Measurements from ENCODE around the gene ING3. TPM values are rescaled to one million over a fixed set of nuclear protein-coding genes. Genes with fewer than 3 reads are reported as not detected.

Gene ING3
- total RNA-seq, 1 donor from 2014 or later: 27.4 TPM

DNA sequence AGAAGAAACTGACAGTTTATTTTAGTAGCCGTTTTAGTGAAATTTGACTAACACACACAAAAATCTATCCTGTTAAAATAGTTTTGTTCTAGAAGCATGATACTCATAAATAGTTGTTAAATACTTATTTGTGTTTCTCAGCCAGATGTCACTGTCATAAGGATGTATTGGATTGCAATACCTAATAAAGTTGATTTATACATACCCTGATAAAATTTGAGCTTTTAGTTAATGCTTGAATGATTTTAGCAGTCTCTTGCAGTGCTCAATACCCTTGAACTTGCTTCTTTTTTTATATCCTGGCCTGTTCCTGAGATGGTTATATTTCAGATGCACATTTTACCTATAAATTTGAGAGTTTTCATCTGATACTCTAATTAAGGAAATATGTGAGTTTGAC lies 10.1 kb downstream of the ING3 start:
- H3K27ac Mint-ChIP-seq: no peak overlapping the region
- peaks cover 17% of the 10 kb centered on the region for H3K36me3 Mint-ChIP-seq (ENCODE audit: insufficient read depth)

DNA sequence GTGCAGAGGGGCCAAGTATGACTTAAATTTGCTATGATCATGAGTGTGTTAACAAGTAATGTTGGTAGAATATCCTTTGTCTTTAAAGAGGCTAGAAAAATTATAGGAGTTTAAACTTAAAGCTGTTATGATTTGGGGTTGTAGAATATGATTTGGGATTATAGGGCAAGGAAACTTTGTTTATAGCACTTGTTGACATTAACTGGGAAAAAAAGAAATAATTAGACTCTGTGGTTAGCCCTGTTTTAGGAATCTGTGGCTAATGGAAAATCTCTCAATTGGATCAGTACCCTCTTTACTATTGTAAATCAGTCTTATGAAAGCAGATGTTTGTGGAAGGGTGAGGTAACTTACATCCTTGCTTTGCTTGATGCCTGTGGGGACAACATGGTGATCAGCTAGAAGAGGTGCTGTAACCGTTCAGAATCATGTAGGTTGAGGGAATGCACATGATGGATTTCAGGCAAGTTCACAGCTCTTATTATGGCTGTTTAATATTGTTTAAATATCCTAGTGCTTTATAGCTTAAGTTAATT lies 11.1 kb downstream of the ING3 start:
- Mint-ChIP-seq H3K4me1 (ENCODE audit: low read depth) (peaks cover 2% of the 10 kb centered on the region), H3K4me3 (ENCODE audit: low read depth) (no peak overlapping the region), H3K36me3 (ENCODE audit: insufficient read depth) (peaks cover 19% of the 10 kb centered on the region), H3K27me3 (no peaks in the 10 kb centered on the region), H3K27ac (no peak overlapping the region), H3K9me3 (ENCODE audit: low read depth) (no peaks in the 10 kb centered on the region)
- DNase-seq (ENCODE audit: low spot score, unreplicated experiment): no peak
- TF ChIP-seq, protein P1, sequence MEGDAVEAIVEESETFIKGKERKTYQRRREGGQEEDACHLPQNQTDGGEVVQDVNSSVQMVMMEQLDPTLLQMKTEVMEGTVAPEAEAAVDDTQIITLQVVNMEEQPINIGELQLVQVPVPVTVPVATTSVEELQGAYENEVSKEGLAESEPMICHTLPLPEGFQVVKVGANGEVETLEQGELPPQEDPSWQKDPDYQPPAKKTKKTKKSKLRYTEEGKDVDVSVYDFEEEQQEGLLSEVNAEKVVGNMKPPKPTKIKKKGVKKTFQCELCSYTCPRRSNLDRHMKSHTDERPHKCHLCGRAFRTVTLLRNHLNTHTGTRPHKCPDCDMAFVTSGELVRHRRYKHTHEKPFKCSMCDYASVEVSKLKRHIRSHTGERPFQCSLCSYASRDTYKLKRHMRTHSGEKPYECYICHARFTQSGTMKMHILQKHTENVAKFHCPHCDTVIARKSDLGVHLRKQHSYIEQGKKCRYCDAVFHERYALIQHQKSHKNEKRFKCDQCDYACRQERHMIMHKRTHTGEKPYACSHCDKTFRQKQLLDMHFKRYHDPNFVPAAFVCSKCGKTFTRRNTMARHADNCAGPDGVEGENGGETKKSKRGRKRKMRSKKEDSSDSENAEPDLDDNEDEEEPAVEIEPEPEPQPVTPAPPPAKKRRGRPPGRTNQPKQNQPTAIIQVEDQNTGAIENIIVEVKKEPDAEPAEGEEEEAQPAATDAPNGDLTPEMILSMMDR (IDR thresholded peaks at IDR 0.05; ENCODE audit: unreplicated experiment): no peak

More for the DNA sequence above, 10.1 kb downstream of the ING3 start:
- DNase-seq (ENCODE audit: low spot score, unreplicated experiment): no peak
- TF ChIP-seq, protein P1 (IDR thresholded peaks at IDR 0.05; ENCODE audit: unreplicated experiment): no peak
- no peaks in the 10 kb centered on the region for H3K9me3 Mint-ChIP-seq (ENCODE audit: low read depth)
- no peak overlapping the region for H3K4me3 Mint-ChIP-seq (ENCODE audit: low read depth)
- H3K27me3 Mint-ChIP-seq: no peaks in the 10 kb centered on the region
- peaks cover 2% of the 10 kb centered on the region for H3K4me1 Mint-ChIP-seq (ENCODE audit: low read depth)

DNA sequence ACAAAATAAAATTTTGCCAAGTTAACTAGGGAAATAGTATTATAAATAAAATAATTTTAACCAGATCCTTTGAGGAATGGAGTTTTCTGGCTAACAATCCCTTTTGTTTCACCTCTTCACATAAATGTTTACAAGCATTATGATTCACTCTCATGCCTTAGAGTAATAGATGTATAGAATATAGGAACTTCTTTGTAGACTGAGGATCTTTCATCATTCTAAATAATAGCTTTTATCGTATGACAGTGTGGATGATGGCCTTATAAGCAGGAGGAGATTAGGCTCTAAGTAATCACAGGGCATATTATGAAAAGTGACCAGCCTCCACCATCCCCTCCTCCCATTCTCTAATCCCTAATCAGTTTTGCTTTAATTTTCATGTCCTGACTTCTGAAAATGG lies 13.5 kb downstream of the ING3 start:
- TF ChIP-seq, protein P1 (IDR thresholded peaks at IDR 0.05; ENCODE audit: unreplicated experiment): no peak
- no peak overlapping the region for H3K4me3 Mint-ChIP-seq (ENCODE audit: low read depth)
- H3K4me1 Mint-ChIP-seq (ENCODE audit: low read depth): peaks cover 2% of the 10 kb centered on the region
- no peaks in the 10 kb centered on the region for H3K9me3 Mint-ChIP-seq (ENCODE audit: low read depth)
- H3K27me3 Mint-ChIP-seq: no peaks in the 10 kb centered on the region
- H3K36me3 Mint-ChIP-seq (ENCODE audit: insufficient read depth): peaks cover 23% of the 10 kb centered on the region
- DNase-seq (ENCODE audit: low spot score, unreplicated experiment): no peak
- no peak overlapping the region for H3K27ac Mint-ChIP-seq

DNA sequence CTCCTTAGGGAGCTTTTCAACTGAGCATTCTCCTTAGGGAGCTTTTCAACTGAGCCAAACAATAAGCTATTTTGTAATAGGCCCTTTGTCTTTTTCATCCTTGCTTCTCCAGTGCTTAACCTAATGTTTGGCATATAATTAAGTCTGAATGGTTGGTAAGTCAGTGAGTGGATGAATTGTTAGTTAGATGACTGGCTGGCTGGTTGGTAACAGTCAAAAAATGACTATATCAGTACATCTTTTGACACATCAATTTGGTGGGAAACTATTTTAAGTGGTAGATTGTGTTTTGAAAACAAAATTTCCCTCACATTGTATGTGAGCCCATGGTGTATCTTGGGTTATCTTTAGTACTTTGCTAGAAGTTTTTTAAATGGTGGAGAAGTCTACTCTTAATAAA lies 16.4 kb downstream of the ING3 start:
- Mint-ChIP-seq H3K27ac (no peak overlapping the region), H3K4me3 (ENCODE audit: low read depth) (no peak overlapping the region), H3K9me3 (ENCODE audit: low read depth) (no peaks in the 10 kb centered on the region), H3K4me1 (ENCODE audit: low read depth) (no peaks in the 10 kb centered on the region), H3K36me3 (ENCODE audit: insufficient read depth) (peaks cover 26% of the 10 kb centered on the region), H3K27me3 (no peaks in the 10 kb centered on the region)
- TF ChIP-seq, protein P1 (IDR thresholded peaks at IDR 0.05; ENCODE audit: unreplicated experiment): no peak
- no peak for DNase-seq (ENCODE audit: low spot score, unreplicated experiment)

DNA sequence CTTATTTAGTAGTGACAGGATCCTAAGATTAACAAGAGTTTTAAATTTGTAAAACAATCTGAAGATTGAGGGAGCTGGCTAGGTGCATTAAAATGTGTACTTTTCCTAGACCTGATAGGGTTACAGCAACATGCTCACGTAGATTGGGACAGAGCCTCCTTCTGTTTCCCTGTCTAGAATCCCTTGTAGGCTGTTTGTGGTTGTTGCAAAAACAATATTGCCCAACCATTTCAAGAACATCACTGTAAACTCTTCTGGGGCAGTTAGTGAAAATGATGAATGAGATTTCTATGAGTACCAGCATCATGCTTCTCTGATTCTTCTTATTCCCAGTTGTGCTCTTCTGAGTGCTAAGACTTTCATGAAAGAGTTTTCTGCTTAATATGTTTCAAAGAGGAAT lies 23.3 kb downstream of the ING3 start:
- Mint-ChIP-seq H3K9me3 (ENCODE audit: low read depth) (no peaks in the 10 kb centered on the region), H3K27me3 (no peaks in the 10 kb centered on the region), H3K27ac (no peak overlapping the region), H3K4me3 (ENCODE audit: low read depth) (no peak overlapping the region), H3K36me3 (ENCODE audit: insufficient read depth) (peaks cover 19% of the 10 kb centered on the region), H3K4me1 (ENCODE audit: low read depth) (peaks cover 9% of the 10 kb centered on the region)
- TF ChIP-seq, protein P1 (IDR thresholded peaks at IDR 0.05; ENCODE audit: unreplicated experiment): no peak
- no peak for DNase-seq (ENCODE audit: low spot score, unreplicated experiment)

Data from progenitor cell of endocrine pancreas (in vitro differentiated cells).